ENCODE measurements around the gene TLR4. TPM values are rescaled to one million over a fixed set of nuclear protein-coding genes. Genes with fewer than 3 reads are reported as not detected.

The TLR4 gene
- total RNA-seq, 1 donor from 2014 or later: 1.7 TPM

DNA sequence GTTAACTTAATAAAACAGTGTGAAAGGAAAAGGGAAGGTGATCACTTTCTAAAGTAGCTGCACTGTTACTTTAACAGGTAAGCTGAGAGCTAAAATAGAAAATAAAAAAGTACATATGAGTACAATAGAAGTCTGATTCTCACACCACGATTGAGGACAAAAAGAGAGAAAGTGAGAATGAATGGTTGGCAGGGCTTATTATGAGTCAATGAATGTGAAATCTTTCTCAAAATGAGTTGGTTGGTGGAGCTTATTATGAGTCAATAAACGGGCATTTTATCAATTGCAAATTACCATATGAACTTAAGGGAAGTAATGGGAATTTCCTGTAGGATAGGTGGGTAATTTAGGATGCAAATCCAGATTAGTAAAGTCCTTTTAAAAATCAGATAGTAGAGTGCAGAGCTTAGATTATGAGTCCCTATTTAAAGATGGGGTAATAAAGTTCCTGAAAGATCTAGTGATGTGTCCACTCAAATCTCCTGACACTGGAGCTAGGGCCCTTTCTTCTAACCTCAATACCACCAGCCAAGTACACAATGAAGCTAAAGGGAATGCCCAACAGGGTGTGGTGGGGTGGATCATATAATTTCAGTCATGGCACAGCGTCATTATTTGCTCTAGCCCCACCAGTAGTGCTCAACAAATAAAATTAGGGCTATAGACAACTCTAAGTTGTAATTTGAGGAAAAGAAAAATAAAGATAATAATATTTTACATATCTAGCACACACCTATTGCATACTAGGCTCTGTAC lies 21.1 kb upstream of the TLR4 start:
- TF ChIP-seq, protein P1, sequence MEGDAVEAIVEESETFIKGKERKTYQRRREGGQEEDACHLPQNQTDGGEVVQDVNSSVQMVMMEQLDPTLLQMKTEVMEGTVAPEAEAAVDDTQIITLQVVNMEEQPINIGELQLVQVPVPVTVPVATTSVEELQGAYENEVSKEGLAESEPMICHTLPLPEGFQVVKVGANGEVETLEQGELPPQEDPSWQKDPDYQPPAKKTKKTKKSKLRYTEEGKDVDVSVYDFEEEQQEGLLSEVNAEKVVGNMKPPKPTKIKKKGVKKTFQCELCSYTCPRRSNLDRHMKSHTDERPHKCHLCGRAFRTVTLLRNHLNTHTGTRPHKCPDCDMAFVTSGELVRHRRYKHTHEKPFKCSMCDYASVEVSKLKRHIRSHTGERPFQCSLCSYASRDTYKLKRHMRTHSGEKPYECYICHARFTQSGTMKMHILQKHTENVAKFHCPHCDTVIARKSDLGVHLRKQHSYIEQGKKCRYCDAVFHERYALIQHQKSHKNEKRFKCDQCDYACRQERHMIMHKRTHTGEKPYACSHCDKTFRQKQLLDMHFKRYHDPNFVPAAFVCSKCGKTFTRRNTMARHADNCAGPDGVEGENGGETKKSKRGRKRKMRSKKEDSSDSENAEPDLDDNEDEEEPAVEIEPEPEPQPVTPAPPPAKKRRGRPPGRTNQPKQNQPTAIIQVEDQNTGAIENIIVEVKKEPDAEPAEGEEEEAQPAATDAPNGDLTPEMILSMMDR (IDR thresholded peaks at IDR 0.05; ENCODE audit: unreplicated experiment): no peak
- H3K36me3 Mint-ChIP-seq: no peaks in the 10 kb centered on the region
- peaks cover 6% of the 10 kb centered on the region for H3K9me3 Mint-ChIP-seq
- no peak for DNase-seq (ENCODE audit: low spot score in 2 of 2, unreplicated experiment in 2 of 2)
- H3K4me1 Mint-ChIP-seq: no peaks in the 10 kb centered on the region
- peaks cover 20% of the 10 kb centered on the region for H3K27me3 Mint-ChIP-seq (ENCODE audit: low read depth)
- H3K4me3 Mint-ChIP-seq: no peak overlapping the region
- H3K27ac Mint-ChIP-seq: no peak overlapping the region

- no peak for DNase-seq (ENCODE audit: low spot score in 2 of 2, unreplicated experiment in 2 of 2)
- Mint-ChIP-seq H3K36me3 (no peaks in the 10 kb centered on the region), H3K9me3 (peaks cover 14% of the 10 kb centered on the region), H3K27ac (no peak overlapping the region), H3K4me3 (no peak overlapping the region), H3K27me3 (ENCODE audit: low read depth) (peaks cover 11% of the 10 kb centered on the region), H3K4me1 (no peaks in the 10 kb centered on the region)
- TF ChIP-seq, protein P1 (IDR thresholded peaks at IDR 0.05; ENCODE audit: unreplicated experiment): no peak
Observed at GRCh38 chr9:117687532-117687931, 16.7 kb upstream of the TLR4 start.

DNA sequence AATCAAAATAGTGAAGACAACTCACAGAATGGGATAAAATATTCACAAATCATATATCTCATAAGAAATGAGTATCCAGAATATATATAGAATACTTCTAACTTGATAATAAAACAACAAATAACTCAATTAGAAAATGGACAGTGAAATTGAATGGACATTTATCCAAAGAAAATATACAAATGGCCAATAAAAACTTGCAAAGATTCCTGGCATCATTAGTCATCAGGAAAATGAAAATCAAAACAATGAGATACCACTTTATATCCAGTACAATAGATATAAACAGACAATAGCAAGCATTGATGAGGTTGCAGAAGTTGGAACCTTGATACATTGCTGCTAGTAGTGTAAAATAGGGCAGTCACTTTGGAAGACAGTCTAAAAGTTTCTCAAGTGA lies 12.8 kb upstream of the TLR4 start:
- no peaks in the 10 kb centered on the region for H3K36me3 Mint-ChIP-seq
- no peaks in the 10 kb centered on the region for H3K4me1 Mint-ChIP-seq
- H3K27ac Mint-ChIP-seq: no peak overlapping the region
- peaks cover 32% of the 10 kb centered on the region for H3K9me3 Mint-ChIP-seq
- TF ChIP-seq, protein P1 (IDR thresholded peaks at IDR 0.05; ENCODE audit: unreplicated experiment): no peak
- H3K27me3 Mint-ChIP-seq (ENCODE audit: low read depth): peaks cover 2% of the 10 kb centered on the region
- no peak overlapping the region for H3K4me3 Mint-ChIP-seq
- no peak for DNase-seq (ENCODE audit: low spot score in 2 of 2, unreplicated experiment in 2 of 2)

GRCh38 chr9:117696154-117696553 lies 8.0 kb upstream of the TLR4 start:
- H3K36me3 Mint-ChIP-seq: no peaks in the 10 kb centered on the region

GRCh38 chr9:117697046-117697445 lies 7.2 kb upstream of the TLR4 start:
- Mint-ChIP-seq H3K27me3 (ENCODE audit: low read depth) (no peaks in the 10 kb centered on the region), H3K27ac (no peak overlapping the region), H3K36me3 (no peaks in the 10 kb centered on the region), H3K4me1 (no peaks in the 10 kb centered on the region), H3K4me3 (no peak overlapping the region), H3K9me3 (peaks cover 18% of the 10 kb centered on the region)
- DNase-seq (ENCODE audit: low spot score in 2 of 2, unreplicated experiment in 2 of 2): no peak
- TF ChIP-seq, protein P1 (IDR thresholded peaks at IDR 0.05; ENCODE audit: unreplicated experiment): no peak

More at GRCh38 chr9:117696154-117696553, 8.0 kb upstream of the TLR4 start:
- DNase-seq (ENCODE audit: low spot score in 2 of 2, unreplicated experiment in 2 of 2): no peak
- H3K4me3 Mint-ChIP-seq: no peak overlapping the region
- H3K4me1 Mint-ChIP-seq: no peaks in the 10 kb centered on the region
- H3K27me3 Mint-ChIP-seq (ENCODE audit: low read depth): no peaks in the 10 kb centered on the region
- H3K9me3 Mint-ChIP-seq: peaks cover 18% of the 10 kb centered on the region
- H3K27ac Mint-ChIP-seq: no peak overlapping the region
- TF ChIP-seq, protein P1 (IDR thresholded peaks at IDR 0.05; ENCODE audit: unreplicated experiment): no peak
